Bronchial epithelial cell (primary cell): ENCODE measurements around the gene MGA. TPM values are rescaled to one million over a fixed set of nuclear protein-coding genes. Genes with fewer than 3 reads are reported as not detected.

Source experiments
- DNase-seq: peaks from one replicate; pipeline ENCODE4 v3.0.0-alpha.2; 2010; ENCODE audit warnings: low read depth
- FAIRE-seq: peaks from 2 replicates; lab custom pipeline; 2011; peaks lifted over from hg19 to GRCh38; lab: Jason Lieb, UNC
- H3K27me3 ChIP-seq: 2 replicates; pipeline ENCODE4 v1.5.1; 2011; ENCODE audit warnings: low read length; ENCODE audit not compliant: control insufficient read depth, insufficient read depth
- H3K36me3 ChIP-seq: 2 replicates; pipeline ENCODE4 v1.5.1; 2011; ENCODE audit warnings: low read length; ENCODE audit not compliant: control insufficient read depth, insufficient read depth
- H3K4me3 ChIP-seq: 2 replicates; pipeline ENCODE4 v1.5.1; 2011; ENCODE audit warnings: mild to moderate bottlenecking, low read depth, low read length, control low read depth
- total RNA-seq: library from RNA; depleted of rRNA; stranded (reverse); fragments of >200 nt; gene quantifications from 2 replicates; pipeline ENCODE4 v1.2.1, GENCODE V29; 2014
- TF ChIP-seq, protein P1 (sequence below): IDR thresholded peaks from 2 replicates; pipeline ENCODE4 v1.5.1; 2011; ENCODE audit warnings: mild to moderate bottlenecking, moderate library complexity, low read length, control low read depth, inconsistent platforms; ENCODE audit not compliant: insufficient read depth, severe bottlenecking

The MGA gene
- 21.1 and 24.0 TPM in 2 replicates for total RNA-seq

DNA sequence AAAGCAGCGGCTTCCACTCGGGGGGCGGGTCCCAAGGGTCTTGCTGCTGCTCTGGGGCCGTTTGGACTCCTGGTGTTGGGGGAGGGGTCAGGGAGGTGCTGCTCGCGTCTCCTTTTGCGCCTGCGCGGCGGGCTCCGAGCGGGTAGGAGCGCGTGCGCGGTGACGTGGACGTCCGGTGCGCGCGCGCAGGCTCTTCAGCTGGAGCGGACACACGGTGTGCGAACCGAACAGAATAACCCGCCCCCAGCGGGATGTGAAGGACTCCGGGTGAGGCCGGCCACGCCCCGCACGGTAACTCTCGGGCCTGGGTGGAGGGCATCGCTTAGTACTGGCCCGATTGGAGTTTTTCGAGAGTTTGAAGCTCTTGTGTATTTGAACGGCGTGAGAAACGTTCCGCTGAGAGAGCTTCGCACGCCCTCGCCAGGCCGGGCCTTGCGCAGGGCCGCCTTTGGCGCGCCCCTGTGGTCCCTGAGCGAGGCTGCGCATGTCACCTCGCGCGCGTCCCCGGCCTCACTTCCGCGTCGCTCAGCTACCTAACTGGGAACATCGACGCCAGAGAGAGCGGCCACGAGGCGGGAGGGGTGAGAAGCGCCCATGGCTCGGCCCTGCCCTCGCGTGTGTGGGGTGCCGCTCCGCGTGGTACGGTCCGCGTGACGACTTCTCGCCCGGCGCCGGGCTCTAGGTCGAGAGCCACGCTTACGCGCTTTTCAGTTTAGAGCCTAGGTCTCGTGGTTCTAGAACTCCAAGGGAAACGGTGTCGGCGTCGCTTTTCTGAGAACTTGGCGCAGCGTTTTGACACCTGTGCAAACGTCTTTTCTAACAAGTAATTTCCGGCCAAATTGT is at the start of gene MGA:
MGA (plus strand) TSS at position 171 of the 843 bp plus-strand sequence.
- Histone ChIP-seq H3K4me3 (peak within 1 kb of the TSS; percentile 38), H3K36me3 (no peaks in the 10 kb centered on the region), H3K27me3 (no peaks in the 10 kb centered on the region)
- no peak for FAIRE-seq
- peak; percentile 81 for DNase-seq
- TF ChIP-seq, protein P1, sequence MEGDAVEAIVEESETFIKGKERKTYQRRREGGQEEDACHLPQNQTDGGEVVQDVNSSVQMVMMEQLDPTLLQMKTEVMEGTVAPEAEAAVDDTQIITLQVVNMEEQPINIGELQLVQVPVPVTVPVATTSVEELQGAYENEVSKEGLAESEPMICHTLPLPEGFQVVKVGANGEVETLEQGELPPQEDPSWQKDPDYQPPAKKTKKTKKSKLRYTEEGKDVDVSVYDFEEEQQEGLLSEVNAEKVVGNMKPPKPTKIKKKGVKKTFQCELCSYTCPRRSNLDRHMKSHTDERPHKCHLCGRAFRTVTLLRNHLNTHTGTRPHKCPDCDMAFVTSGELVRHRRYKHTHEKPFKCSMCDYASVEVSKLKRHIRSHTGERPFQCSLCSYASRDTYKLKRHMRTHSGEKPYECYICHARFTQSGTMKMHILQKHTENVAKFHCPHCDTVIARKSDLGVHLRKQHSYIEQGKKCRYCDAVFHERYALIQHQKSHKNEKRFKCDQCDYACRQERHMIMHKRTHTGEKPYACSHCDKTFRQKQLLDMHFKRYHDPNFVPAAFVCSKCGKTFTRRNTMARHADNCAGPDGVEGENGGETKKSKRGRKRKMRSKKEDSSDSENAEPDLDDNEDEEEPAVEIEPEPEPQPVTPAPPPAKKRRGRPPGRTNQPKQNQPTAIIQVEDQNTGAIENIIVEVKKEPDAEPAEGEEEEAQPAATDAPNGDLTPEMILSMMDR = no peak

GRCh38 chr15:41620536-41621199 is 39.5 kb upstream of the MGA start:
- Histone ChIP-seq H3K27me3 (no peaks in the 10 kb centered on the region), H3K36me3 (no peaks in the 10 kb centered on the region), H3K4me3 (peak overlapping the region; percentile 49)
- TF ChIP-seq, protein P1 = no peak
- no peak for DNase-seq
- FAIRE-seq = no peak

- DNase-seq = peak; percentile 41
- TF ChIP-seq, protein P1 = no peak
- Histone ChIP-seq H3K36me3 (no peaks in the 10 kb centered on the region), H3K4me3 (peak overlapping the region; percentile 49), H3K27me3 (no peaks in the 10 kb centered on the region)
- FAIRE-seq = no peak
Observed at GRCh38 chr15:41621200-41622193, 38.7 kb upstream of the MGA start.

DNA sequence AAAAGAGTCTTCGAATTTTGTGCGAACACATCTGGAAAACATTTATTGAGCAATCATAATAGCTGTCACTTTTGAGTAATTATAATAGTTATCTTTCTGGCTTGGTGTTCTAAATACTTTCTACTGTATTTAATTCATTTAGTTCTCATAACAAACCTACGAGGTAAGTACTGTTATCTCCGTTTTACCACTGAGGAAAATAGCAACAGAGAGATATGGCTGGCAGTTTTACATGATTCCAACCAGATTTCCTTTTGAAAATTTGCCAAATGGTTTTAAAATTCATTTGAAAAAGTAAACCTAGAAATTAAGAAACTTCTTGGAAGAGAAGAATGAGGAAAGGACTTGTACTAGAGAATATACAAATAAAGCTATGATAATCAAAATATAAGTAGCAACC is 37.3 kb upstream of the MGA start:
- DNase-seq = no peak
- TF ChIP-seq, protein P1 = no peak
- H3K36me3 ChIP-seq = no peaks in the 10 kb centered on the region
- no peak overlapping the region for H3K4me3 ChIP-seq
- H3K27me3 ChIP-seq = no peaks in the 10 kb centered on the region
- FAIRE-seq = no peak

DNA sequence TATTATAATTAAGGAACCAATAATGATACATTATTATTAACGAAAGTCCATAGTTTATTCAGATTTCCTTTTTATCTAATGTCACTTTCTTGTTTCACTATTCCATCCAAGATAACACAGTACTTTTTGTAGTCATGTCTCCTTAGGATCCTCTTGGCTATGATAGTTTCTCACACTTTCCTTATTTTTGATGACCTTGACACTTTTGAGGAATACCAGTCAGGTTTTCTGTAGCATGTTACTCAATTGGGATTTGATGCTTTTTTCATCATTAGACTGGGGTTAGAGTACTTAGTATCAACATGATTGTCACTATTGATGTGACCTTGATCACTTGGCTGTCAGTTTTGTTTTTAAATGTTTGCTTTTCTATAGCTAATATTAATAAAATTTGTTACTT is 33.0 kb upstream of the MGA start:
- TF ChIP-seq, protein P1 = no peak
- no peaks in the 10 kb centered on the region for H3K27me3 ChIP-seq

More for the DNA sequence above, 33.0 kb upstream of the MGA start:
- H3K36me3 ChIP-seq = no peaks in the 10 kb centered on the region
- FAIRE-seq = no peak
- no peak overlapping the region for H3K4me3 ChIP-seq
- no peak for DNase-seq
